Inflammatory macrophage treated with lipopolysaccharide for 1 hour (primary cell): Measurements from ENCODE around the gene FBXO41.

Experiments used
- DNase-seq, 2 donors: peaks; one replicate each; pipeline ENCODE4 v3.0.0-alpha.2; 2020 to 2022

Gene FBXO41

DNA sequence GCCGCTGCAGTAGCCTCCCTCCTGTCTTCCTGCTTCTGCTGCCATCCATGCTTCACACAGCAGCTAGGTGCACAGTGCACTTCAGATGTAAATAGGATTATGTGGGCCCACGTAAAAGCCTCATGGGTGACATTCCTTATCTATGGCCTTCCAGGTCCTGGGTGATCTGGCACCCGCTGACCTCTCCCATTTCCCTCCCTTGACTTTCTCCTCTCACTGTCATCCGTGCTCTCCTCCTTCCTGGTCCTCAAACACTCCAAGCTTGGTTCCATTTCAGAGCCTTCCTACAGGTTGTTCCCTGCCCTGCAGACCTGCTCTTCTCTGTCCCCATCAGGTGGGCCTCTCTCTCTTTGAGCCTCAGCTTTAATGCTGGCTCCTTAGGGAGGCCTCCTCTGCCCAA lies 74.3 kb downstream of the FBXO41 start:
- no peak for DNase-seq

DNA sequence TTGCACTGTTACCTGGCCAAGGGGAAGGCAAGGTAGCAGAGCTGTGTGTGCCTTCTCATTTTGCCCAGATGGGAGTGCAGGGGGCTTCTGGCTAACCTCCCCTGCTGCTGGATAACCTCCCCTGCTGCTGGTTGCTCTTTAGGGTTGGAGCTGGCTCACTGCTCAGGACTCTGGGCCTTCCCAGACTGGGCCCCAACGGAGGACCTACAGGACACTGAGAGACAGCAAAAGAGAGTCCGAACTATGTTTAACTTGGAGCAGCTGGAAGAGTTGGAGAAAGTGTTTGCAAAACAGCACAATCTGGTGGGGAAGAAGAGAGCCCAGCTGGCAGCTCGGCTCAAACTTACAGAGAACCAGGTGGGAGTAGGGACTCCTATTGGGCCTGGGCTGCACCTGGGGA lies 76.0 kb downstream of the FBXO41 start:
- no peak for DNase-seq

DNA sequence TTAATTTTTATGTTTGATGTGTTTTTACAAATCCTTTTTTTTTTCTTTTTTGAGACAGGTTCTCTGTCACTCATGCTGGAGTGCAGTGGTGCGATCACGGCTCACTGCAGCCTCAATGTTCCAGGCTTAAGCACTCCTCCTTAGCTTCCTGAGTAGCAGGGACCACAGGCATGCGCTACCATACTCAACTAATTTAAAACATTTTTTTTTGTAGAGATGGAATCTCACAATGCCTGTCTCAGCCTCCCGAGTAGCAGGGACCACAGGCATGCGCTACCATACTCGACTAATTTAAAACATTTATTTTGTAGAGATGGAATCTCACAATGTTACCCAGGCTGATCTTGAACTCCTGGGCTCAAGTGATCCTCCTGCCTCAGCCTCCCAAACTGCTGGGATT lies 78.7 kb downstream of the FBXO41 start:
- DNase-seq: no peak
